ENCODE data around the gene ZNF25.

DNA sequence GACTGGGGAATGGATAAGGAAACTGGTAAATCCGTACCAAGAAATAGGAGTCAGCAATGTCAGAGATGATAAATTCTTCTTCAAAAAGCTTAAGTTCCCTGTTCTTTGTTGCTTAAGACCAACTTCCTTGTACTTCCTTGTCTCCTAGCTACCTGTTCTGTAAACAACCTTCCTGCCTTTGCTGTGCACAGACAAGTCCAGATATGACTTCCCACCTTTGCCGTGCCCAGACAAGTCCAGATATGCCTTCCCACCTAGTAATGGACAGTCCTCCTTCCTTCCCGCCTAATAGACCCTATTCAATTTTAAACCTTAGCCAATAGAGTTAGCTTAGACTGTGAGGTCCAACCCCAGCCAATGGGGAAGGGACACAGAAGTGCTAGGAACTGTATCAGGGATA lies 31.5 kb upstream of the ZNF25 start:
- TF ChIP-seq TAF1 (IDR thresholded peaks at IDR 0.05; ENCODE audit: borderline replicate concordance, low read depth, low read length) (no peak), POLR2A (IDR thresholded peaks at IDR 0.05; ENCODE audit: low read depth, low read length) (no peak)

Data from GM12892 (cell line).